ENCODE data around the gene SIGLEC5. TPM values are rescaled to one million over a fixed set of nuclear protein-coding genes. Genes with fewer than 3 reads are reported as not detected.

SIGLEC5 gene
- total RNA-seq, 2 donors from 2014 or later, result 0.52 TPM; not detected in 1

- no peaks in the 10 kb centered on the region for H3K4me1 ChIP-seq
- H3K4me3 ChIP-seq, result no peak overlapping the region
- DNase-seq (no peak), ATAC-seq (no peak)
- no peaks in the 10 kb centered on the region for H3K36me3 ChIP-seq (replicated peaks in 1 of 2; ENCODE audit: insufficient read depth in 1 of 2, low read depth in 2 of 2)
- H3K27me3 ChIP-seq, result peaks cover 0 to 10% of the 10 kb centered on the region in 2 donors
- H3K9me3 ChIP-seq, result peaks cover 0 to 4% (median 0%) of the 10 kb centered on the region in 3 donors
- no peak for TF ChIP-seq CTCF (IDR thresholded peaks at IDR 0.05)
- intact Hi-C loops (cut with DNase I), result no loop called here
- H3K27ac ChIP-seq, result no peak overlapping the region
Measured at GRCh38 chr19:51641648-51642047, 11.4 kb upstream of the SIGLEC5 start.

- Histone ChIP-seq H3K4me1 (no peaks in the 10 kb centered on the region), H3K27ac (no peak overlapping the region), H3K27me3 (peaks cover 0 to 10% of the 10 kb centered on the region in 2 donors), H3K9me3 (peaks cover 0 to 12% (median 0%) of the 10 kb centered on the region in 3 donors), H3K4me3 (no peak overlapping the region), H3K36me3 (replicated peaks in 1 of 2; ENCODE audit: insufficient read depth in 1 of 2, low read depth in 2 of 2) (no peaks in the 10 kb centered on the region)
- intact Hi-C loops (cut with DNase I), result no loop called here
- ATAC-seq (no peak), DNase-seq (no peak)
- TF ChIP-seq POLR2A (IDR thresholded peaks at IDR 0.05), result no peak
- TF ChIP-seq CTCF (IDR thresholded peaks at IDR 0.05), result no peak
- WGBS, 2 donors, result 71 to 85% methylated on average over 3 of the region's 3 CpGs
Measured at GRCh38 chr19:51640386-51640785, 10.2 kb upstream of the SIGLEC5 start.

- Histone ChIP-seq H3K4me3 (no peak overlapping the region), H3K27me3 (peaks cover 0 to 10% of the 10 kb centered on the region in 2 donors), H3K4me1 (no peaks in the 10 kb centered on the region), H3K27ac (no peak overlapping the region), H3K9me3 (peaks cover 0 to 12% (median 0%) of the 10 kb centered on the region in 3 donors), H3K36me3 (replicated peaks in 1 of 2; ENCODE audit: insufficient read depth in 1 of 2, low read depth in 2 of 2) (no peaks in the 10 kb centered on the region)
- TF ChIP-seq POLR2A (IDR thresholded peaks at IDR 0.05), result no peak
- no peak for TF ChIP-seq CTCF (IDR thresholded peaks at IDR 0.05)
- no peak for ATAC-seq
- WGBS, 2 donors, result 38 to 40% methylated on average over 4 of the region's 4 CpGs
- intact Hi-C loops (cut with DNase I), result no loop called here
- no peak for DNase-seq
Measured at GRCh38 chr19:51639916-51640315, 9.7 kb upstream of the SIGLEC5 start.

- no peak overlapping the region for H3K27ac ChIP-seq
- TF ChIP-seq POLR2A (IDR thresholded peaks at IDR 0.05) (no peak), CTCF (IDR thresholded peaks at IDR 0.05) (peak in 2 of 7 experiments; percentile 15 to 23)
- H3K4me3 ChIP-seq, result no peak overlapping the region
- H3K9me3 ChIP-seq, result peaks cover 0 to 12% (median 0%) of the 10 kb centered on the region in 3 donors
- H3K4me1 ChIP-seq, result no peaks in the 10 kb centered on the region
- no peak for ATAC-seq
- intact Hi-C loops (cut with DNase I), result no loop called here
- WGBS, 2 donors, result 13 to 20% methylated on average over 5 of the region's 5 CpGs
- H3K36me3 ChIP-seq (replicated peaks in 1 of 2; ENCODE audit: insufficient read depth in 1 of 2, low read depth in 2 of 2), result no peaks in the 10 kb centered on the region
- no peak for DNase-seq
- H3K27me3 ChIP-seq, result peaks cover 0 to 10% of the 10 kb centered on the region in 2 donors
Measured at GRCh38 chr19:51637362-51637978, 7.3 kb upstream of the SIGLEC5 start.

- Histone ChIP-seq H3K4me3 (no peak overlapping the region), H3K9me3 (peaks cover 0 to 12% (median 0%) of the 10 kb centered on the region in 3 donors), H3K36me3 (replicated peaks in 1 of 2; ENCODE audit: insufficient read depth in 1 of 2, low read depth in 2 of 2) (no peaks in the 10 kb centered on the region), H3K4me1 (no peaks in the 10 kb centered on the region), H3K27ac (no peak overlapping the region), H3K27me3 (no peaks in the 10 kb centered on the region)
- DNase-seq, result no peak
- ATAC-seq, result no peak
- intact Hi-C loops (cut with DNase I), result no loop called here
- no peak for TF ChIP-seq POLR2A (IDR thresholded peaks at IDR 0.05)
- TF ChIP-seq CTCF (IDR thresholded peaks at IDR 0.05), result no peak
- WGBS, 2 donors, result 50 to 51% methylated on average over 5 of the region's 5 CpGs
Measured at GRCh38 chr19:51632126-51632525, 1.9 kb upstream of the SIGLEC5 start.

All from body of pancreas (tissue), 4 donors.